HepG2 (cell line): ENCODE data around the gene SYT9. TPM values are rescaled to one million over a fixed set of nuclear protein-coding genes. Genes with fewer than 3 reads are reported as not detected.

Source experiments
- ATAC-seq: fragments of 200-7000 bp; cut with Tn5 transposase; 3 replicates; pipeline ENCODE4 v1.9.1; 2020; ENCODE audit warnings: mild to moderate bottlenecking, moderate library complexity
- BruUV-seq: library from RNA; stranded (reverse); fragments of 400-500 nt; replicated peaks from 2 replicates; lab custom pipeline; 2021; lab: Mats Ljungman, UMichigan
- CTCF ChIA-PET: fragments of 300-600 bp; formaldehyde crosslinking; extraction: SDS; loops from one replicate; lab custom pipeline; 2021; ENCODE audit warnings: low total read pairs, inconsistent platforms, low intra/inter-chr PET ratio; lab: Yijun Ruan, JAX
- POLR2A ChIA-PET: fragments of 350-600 bp; sonication (Branson Sonifier 250); formaldehyde crosslinking; loops from one replicate; lab custom pipeline; 2020; ENCODE audit warnings: antibody characterized with exemption, inconsistent platforms; lab: Yijun Ruan, JAX
- DNase-seq: peaks from one replicate; pipeline ENCODE4 v3.0.0-alpha.2; 2015; ENCODE audit warnings: low spot score
- FAIRE-seq: peaks from 3 replicates; lab custom pipeline; 2011; peaks lifted over from hg19 to GRCh38; lab: Jason Lieb, UNC
- H2AFZ ChIP-seq: one replicate; pipeline ENCODE4 v1.6.1; 2011; ENCODE audit warnings: low read length, inconsistent platforms
- H3K27ac ChIP-seq: fragments of 300-600 bp; 3 replicates; pipeline ENCODE4 v1.8.0; 2011; ENCODE audit warnings: mixed run types, mild to moderate bottlenecking, mixed read lengths, low read length, inconsistent platforms; ENCODE audit not compliant: insufficient read depth; ENCODE audit errors: extremely low read length
- H3K27me3 ChIP-seq, 2 experiments: fragments of 200-600 bp in 1 of 2; 2 replicates in 1 of 2; 3 replicates in 1 of 2; pipeline versions ENCODE4 v1.6.0 to v1.8.0; 2011; ENCODE audit warnings: low read length in 2 of 2, mild to moderate bottlenecking in 2 of 2, moderate library complexity in 2 of 2, inconsistent platforms in 1 of 2; ENCODE audit not compliant: insufficient read depth in 2 of 2, control insufficient read depth in 1 of 2
- H3K36me3 ChIP-seq, 2 experiments: fragments of 200-600 bp in 1 of 2; replicated peaks in 1 of 2; 2 replicates in 1 of 2; 3 replicates in 1 of 2; pipeline versions ENCODE4 v1.5.1 to v1.8.0; 2011; ENCODE audit warnings: low read length in 2 of 2, inconsistent platforms in 1 of 2; ENCODE audit not compliant: insufficient read depth in 2 of 2, control insufficient read depth in 1 of 2
- H3K4me1 ChIP-seq: 2 replicates; pipeline ENCODE4 v1.5.1; 2012; ENCODE audit warnings: low read length, inconsistent platforms; ENCODE audit not compliant: insufficient read depth
- H3K4me2 ChIP-seq: 2 replicates; pipeline ENCODE4 v1.6.0; 2011; ENCODE audit warnings: low read depth, low read length, inconsistent platforms
- H3K4me3 ChIP-seq, 3 experiments: fragments of 200-600 bp in 1 of 3; sonication (generic), shearing (Covaris generic) in 1 of 3; replicated peaks in 1 of 3; 2 replicates each; pipeline ENCODE4 v1.5.1; 2011 to 2016; ENCODE audit warnings: low read length in 3 of 3, inconsistent platforms in 2 of 3, low read depth in 2 of 3, mild to moderate bottlenecking in 2 of 3, control low read depth in 1 of 3, mixed read lengths in 1 of 3; ENCODE audit not compliant: insufficient read depth in 1 of 3
- H3K79me2 ChIP-seq: one replicate; pipeline ENCODE4 v1.6.1; 2011; ENCODE audit warnings: low read length, inconsistent platforms; ENCODE audit not compliant: insufficient read depth
- H3K9ac ChIP-seq: 2 replicates; pipeline ENCODE4 v1.6.0; 2011; ENCODE audit warnings: mild to moderate bottlenecking, low read depth, low read length, inconsistent platforms; ENCODE audit not compliant: insufficient read depth
- H3K9me3 ChIP-seq: 2 replicates; pipeline ENCODE4 v1.5.1; 2012; ENCODE audit warnings: mild to moderate bottlenecking, low read length
- H4K20me1 ChIP-seq: 2 replicates; pipeline ENCODE4 v1.6.0; 2011; ENCODE audit warnings: inconsistent platforms, mild to moderate bottlenecking, low read length, moderate library complexity; ENCODE audit not compliant: insufficient read depth
- ATF4 ChIP-seq, 2 experiments: fragments of 450-650 bp in 1 of 2; sonication (generic) in 1 of 2; formaldehyde crosslinking; IDR thresholded peaks; 2 replicates each; pipeline versions ENCODE4 v1.5.0 to v1.8.0; 2020 to 2022; ENCODE audit warnings: mild to moderate bottlenecking in 1 of 2, missing genetic modification reagents in 1 of 2
- CC2D1A ChIP-seq: sonication (generic); formaldehyde crosslinking; IDR thresholded peaks from 2 replicates; pipeline ENCODE4 v1.8.1; 2023; ENCODE audit warnings: mild to moderate bottlenecking, missing genetic modification reagents
- FOXK2 ChIP-seq: fragments of 450-650 bp; IDR thresholded peaks from 2 replicates; pipeline ENCODE4 v1.6.1; 2016
- IKZF4 ChIP-seq: sonication (generic); formaldehyde crosslinking; IDR thresholded peaks from 2 replicates; pipeline ENCODE4 v1.5.1; 2020; ENCODE audit warnings: borderline replicate concordance, mild to moderate bottlenecking, low read depth, missing genetic modification reagents; ENCODE audit errors: not compliant biosample characterization
- NCOA5 ChIP-seq: sonication (generic); formaldehyde crosslinking; IDR thresholded peaks from 2 replicates; pipeline ENCODE4 v1.4.0; 2020; ENCODE audit warnings: missing genetic modification reagents
- RBM22 ChIP-seq: fragments of 200-400 bp; formaldehyde crosslinking; optimal IDR thresholded peaks from 2 replicates; pipeline ENCODE3; 2017; ENCODE audit warnings: mild to moderate bottlenecking, low read length, moderate library complexity
- REPIN1 ChIP-seq: sonication (generic); formaldehyde crosslinking; IDR thresholded peaks from 2 replicates; pipeline ENCODE4 v1.8.0; 2022; ENCODE audit warnings: missing genetic modification reagents, low read depth, mild to moderate bottlenecking, borderline replicate concordance
- SMAD9 ChIP-seq: sonication (generic); formaldehyde crosslinking; IDR thresholded peaks from 2 replicates; pipeline ENCODE4 v1.5.1; 2020; ENCODE audit warnings: mild to moderate bottlenecking, missing genetic modification reagents
- SUZ12 ChIP-seq: fragments of 150-350 bp; IDR thresholded peaks from 2 replicates; pipeline ENCODE4 v1.6.1; 2014; ENCODE audit warnings: low read depth, low read length
- ZNF292 ChIP-seq: sonication (generic); formaldehyde crosslinking; IDR thresholded peaks from 2 replicates; pipeline ENCODE4 v1.8.1; 2022; ENCODE audit warnings: mild to moderate bottlenecking, low read depth, missing genetic modification reagents, borderline replicate concordance
- ZNF879 ChIP-seq: sonication (generic); formaldehyde crosslinking; IDR thresholded peaks from 2 replicates; pipeline ENCODE4 v1.8.1; 2023; ENCODE audit warnings: missing genetic modification reagents
- WGBS: methylation state at CpG from one replicate; pipeline ENCODE4 v1.1.6; 2017; ENCODE audit warnings: low lambda C conversion rate; 5-methylcytosine and 5-hydroxymethylcytosine counted together
- in situ Hi-C: cut with HindIII; loops from 2 replicates; pipeline ENCODE4 v1.10.0; 2017; ENCODE audit warnings: low pct_unique_long_range_greater_than_20kb; ENCODE audit not compliant: extremely low pct_ligation_motif_present
- intact Hi-C: fragments of 100-400 bp; cut with micrococcal nuclease; formaldehyde crosslinking; loops from one replicate; pipeline ENCODE4 v1.10.0; 2022; ENCODE audit not compliant: unreplicated experiment
- polyA plus RNA-seq, 8 experiments: library from polyadenylated mRNA; depleted of rRNA in 3 of 8; stranded (reverse) in 7 of 8; unstranded in 1 of 8; fragments of >200 nt; fragmentation: Illumina TruSeq in 4 of 8; extraction: Trizol in 4 of 8; gene quantifications; 2 replicates each; pipeline versions ENCODE4 v1.2.1 to v1.2.3, GENCODE V29; 2011 to 2016; ENCODE audit warnings: low read depth in 4 of 8, missing spikeins in 1 of 8, mixed read lengths in 1 of 8; ENCODE audit not compliant: insufficient read depth in 1 of 8
- total RNA-seq, 5 experiments: library from RNA; depleted of rRNA; stranded (reverse); fragments of >200 nt; fragmentation: Illumina TruSeq; extraction: Trizol; gene quantifications; 2 replicates each; pipeline ENCODE4 v1.2.3, GENCODE V29; 2016; ENCODE audit warnings: low read depth in 1 of 5
- TF ChIP-seq, protein P1 (sequence below): IDR thresholded peaks from 2 replicates; pipeline ENCODE4 v1.6.1; 2016; ENCODE audit warnings: low read depth, control low read depth
- TF ChIP-seq, protein P2 (sequence below): sonication (generic); formaldehyde crosslinking; IDR thresholded peaks from 2 replicates; pipeline ENCODE4 v1.5.0; 2020; ENCODE audit warnings: mild to moderate bottlenecking, missing genetic modification reagents, borderline replicate concordance
- TF ChIP-seq, protein P3 (sequence below): sonication (generic); formaldehyde crosslinking; IDR thresholded peaks from 2 replicates; pipeline ENCODE4 v1.4.0; 2020; ENCODE audit warnings: mild to moderate bottlenecking, missing genetic modification reagents

The SYT9 gene
- total and polyA plus RNA-seq, 2 of the 13 experiments (the other 11 are each of a cell fraction or from before 2014, with no cell fraction given), result not detected

GRCh38 chr11:7319501-7319900 is 67.8 kb downstream of the SYT9 start:
- no TSS peak for BruUV-seq
- Histone ChIP-seq H3K79me2 (no peaks in the 10 kb centered on the region), H3K9me3 (no peaks in the 10 kb centered on the region), H3K4me1 (no peaks in the 10 kb centered on the region), H2AFZ (no peak overlapping the region), H3K27me3 (0 out of 5 replicates have a peak, but pooled peaks cover 0 to 4% of the 10 kb centered on the region in 2 experiments), H3K4me3 (no peak overlapping the region)
- WGBS, result 0% methylated on average over 2 of the region's 2 CpGs
- POLR2A ChIA-PET, result no interaction called here
- FAIRE-seq, result no peak
- intact Hi-C loops, result no loop called here
- TF ChIP-seq REPIN1, result no peak
- TF ChIP-seq, all 625 proteins: peak for 0
- Histone ChIP-seq H3K27ac (no peak overlapping the region), H3K36me3 (no peaks in the 10 kb centered on the region), H3K4me2 (no peak overlapping the region), H3K9ac (no peak overlapping the region), H4K20me1 (no peaks in the 10 kb centered on the region)
- ATAC-seq (no peak), DNase-seq (no peak)
- in situ Hi-C loops, result no loop called here
- CTCF ChIA-PET, result no interaction called here

DNA sequence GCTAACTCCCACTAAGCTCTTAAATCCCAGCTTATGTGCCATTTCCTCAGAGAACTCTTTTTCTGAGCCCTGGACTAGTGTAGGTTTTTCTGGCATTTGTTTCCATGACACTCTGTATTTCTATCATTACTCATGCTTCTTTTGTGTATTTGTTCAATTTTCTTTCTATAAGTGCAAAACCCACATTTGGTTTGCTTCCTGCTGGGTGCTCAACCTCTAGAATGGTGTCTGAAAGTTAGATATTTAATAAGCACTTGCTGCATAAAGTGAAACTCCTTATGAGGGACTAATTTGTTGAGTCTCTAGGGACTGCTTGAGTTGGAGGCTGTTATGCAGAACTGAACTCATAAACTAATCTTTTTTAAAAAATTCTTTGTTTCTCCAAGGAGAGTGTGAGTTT is 68.6 kb downstream of the SYT9 start:
- intact Hi-C loops (no loop called here), in situ Hi-C loops (no loop called here)
- TF ChIP-seq ZNF292 (no peak), SUZ12 (no peak), ATF4 (CRISPR knock-in tag; IDR thresholded peaks at IDR 0.05) (no peak), IKZF4 (CRISPR knock-in tag) (no peak), SMAD9 (CRISPR knock-in tag) (no peak), CC2D1A (CRISPR knock-in tag) (no peak), ZNF879 (CRISPR knock-in tag) (no peak), RBM22 (no peak), FOXK2 (no peak), NCOA5 (no peak)
- TF ChIP-seq, protein P1, sequence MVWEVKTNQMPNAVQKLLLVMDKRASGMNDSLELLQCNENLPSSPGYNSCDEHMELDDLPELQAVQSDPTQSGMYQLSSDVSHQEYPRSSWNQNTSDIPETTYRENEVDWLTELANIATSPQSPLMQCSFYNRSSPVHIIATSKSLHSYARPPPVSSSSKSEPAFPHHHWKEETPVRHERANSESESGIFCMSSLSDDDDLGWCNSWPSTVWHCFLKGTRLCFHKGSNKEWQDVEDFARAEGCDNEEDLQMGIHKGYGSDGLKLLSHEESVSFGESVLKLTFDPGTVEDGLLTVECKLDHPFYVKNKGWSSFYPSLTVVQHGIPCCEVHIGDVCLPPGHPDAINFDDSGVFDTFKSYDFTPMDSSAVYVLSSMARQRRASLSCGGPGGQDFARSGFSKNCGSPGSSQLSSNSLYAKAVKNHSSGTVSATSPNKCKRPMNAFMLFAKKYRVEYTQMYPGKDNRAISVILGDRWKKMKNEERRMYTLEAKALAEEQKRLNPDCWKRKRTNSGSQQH (CRISPR knock-in tag), result no peak
- TF ChIP-seq, protein P2, sequence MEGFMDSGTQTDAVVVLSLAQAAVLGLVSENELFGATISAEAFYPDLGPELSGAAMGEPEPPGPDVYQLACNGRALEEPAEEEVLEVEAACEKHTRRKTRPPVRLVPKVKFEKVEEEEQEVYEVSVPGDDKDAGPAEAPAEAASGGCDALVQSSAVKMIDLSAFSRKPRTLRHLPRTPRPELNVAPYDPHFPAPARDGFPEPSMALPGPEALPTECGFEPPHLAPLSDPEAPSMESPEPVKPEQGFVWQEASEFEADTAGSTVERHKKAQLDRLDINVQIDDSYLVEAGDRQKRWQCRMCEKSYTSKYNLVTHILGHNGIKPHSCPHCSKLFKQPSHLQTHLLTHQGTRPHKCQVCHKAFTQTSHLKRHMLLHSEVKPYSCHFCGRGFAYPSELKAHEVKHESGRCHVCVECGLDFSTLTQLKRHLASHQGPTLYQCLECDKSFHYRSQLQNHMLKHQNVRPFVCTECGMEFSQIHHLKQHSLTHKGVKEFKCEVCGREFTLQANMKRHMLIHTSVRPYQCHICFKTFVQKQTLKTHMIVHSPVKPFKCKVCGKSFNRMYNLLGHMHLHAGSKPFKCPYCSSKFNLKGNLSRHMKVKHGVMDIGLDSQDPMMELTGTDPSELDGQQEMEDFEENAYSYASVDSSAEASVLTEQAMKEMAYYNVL, result no peak
- TF ChIP-seq, protein P3, sequence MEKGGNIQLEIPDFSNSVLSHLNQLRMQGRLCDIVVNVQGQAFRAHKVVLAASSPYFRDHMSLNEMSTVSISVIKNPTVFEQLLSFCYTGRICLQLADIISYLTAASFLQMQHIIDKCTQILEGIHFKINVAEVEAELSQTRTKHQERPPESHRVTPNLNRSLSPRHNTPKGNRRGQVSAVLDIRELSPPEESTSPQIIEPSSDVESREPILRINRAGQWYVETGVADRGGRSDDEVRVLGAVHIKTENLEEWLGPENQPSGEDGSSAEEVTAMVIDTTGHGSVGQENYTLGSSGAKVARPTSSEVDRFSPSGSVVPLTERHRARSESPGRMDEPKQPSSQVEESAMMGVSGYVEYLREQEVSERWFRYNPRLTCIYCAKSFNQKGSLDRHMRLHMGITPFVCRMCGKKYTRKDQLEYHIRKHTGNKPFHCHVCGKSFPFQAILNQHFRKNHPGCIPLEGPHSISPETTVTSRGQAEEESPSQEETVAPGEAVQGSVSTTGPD, result no peak

More for the DNA sequence above, 68.6 kb downstream of the SYT9 start:
- H3K9me3 ChIP-seq, result no peaks in the 10 kb centered on the region
- H3K36me3 ChIP-seq, result no peaks in the 10 kb centered on the region
- H3K4me3 ChIP-seq, result no peak overlapping the region
- H3K4me1 ChIP-seq, result no peaks in the 10 kb centered on the region
- CTCF ChIA-PET, result no interaction called here
- 0 out of 5 replicates have a peak, but pooled peaks cover 0 to 4% of the 10 kb centered on the region in 2 experiments for H3K27me3 ChIP-seq
- H3K27ac ChIP-seq, result no peak overlapping the region
- H3K79me2 ChIP-seq, result no peaks in the 10 kb centered on the region
- no peaks in the 10 kb centered on the region for H4K20me1 ChIP-seq
- H2AFZ ChIP-seq, result no peak overlapping the region
- H3K4me2 ChIP-seq, result no peak overlapping the region
- BruUV-seq, result no TSS peak
- no peak overlapping the region for H3K9ac ChIP-seq
- DNase-seq (no peak), ATAC-seq (no peak), FAIRE-seq (no peak)
- POLR2A ChIA-PET, result no interaction called here
